KOPT-K1 (cell line): ENCODE data around the gene IRF2BP1.

Experiments
- H3K27ac ChIP-seq: fragments of 200-600 bp; sonication (generic); 2 replicates; pipeline ENCODE4 v1.5.1; 2016; ENCODE audit warnings: antibody characterized with exemption, mild to moderate bottlenecking, low read depth, low read length; ENCODE audit not compliant: poor library complexity, severe bottlenecking
- H3K36me3 ChIP-seq: fragments of 200-600 bp; sonication (generic); 2 replicates; pipeline ENCODE4 v1.5.1; 2017; ENCODE audit warnings: antibody characterized with exemption, mild to moderate bottlenecking, low read length, moderate library complexity; ENCODE audit not compliant: insufficient read depth
- H3K9me3 ChIP-seq: fragments of 200-600 bp; sonication (generic); 2 replicates; pipeline ENCODE4 v1.5.1; 2017; ENCODE audit warnings: antibody characterized with exemption, low read length, mild to moderate bottlenecking; ENCODE audit not compliant: insufficient read depth, poor library complexity, severe bottlenecking

The IRF2BP1 gene

GRCh38 chr19:45885556-45886426 lies at the start of gene IRF2BP1:
IRF2BP1 (minus strand) TSS chr19:45886141; CDS start chr19:45885774, 367 bp downstream.
- Histone ChIP-seq H3K36me3 (peaks cover 22% of the 10 kb centered on the region), H3K27ac (peak within 1 kb of the TSS; percentile 92), H3K9me3 (no peaks in the 10 kb centered on the region)

- Histone ChIP-seq H3K36me3 (no peaks in the 10 kb centered on the region), H3K9me3 (no peaks in the 10 kb centered on the region), H3K27ac (no peak overlapping the region)
These were observed 49.3 kb upstream of the IRF2BP1 start for GRCh38 chr19:45935267-45935666.

GRCh38 chr19:45934551-45935230 lies 48.8 kb upstream of the IRF2BP1 start:
- Histone ChIP-seq H3K27ac (no peak overlapping the region), H3K36me3 (no peaks in the 10 kb centered on the region), H3K9me3 (no peaks in the 10 kb centered on the region)

- H3K27ac ChIP-seq = no peak overlapping the region
- H3K9me3 ChIP-seq = no peaks in the 10 kb centered on the region
- H3K36me3 ChIP-seq = no peaks in the 10 kb centered on the region
These were observed 47.8 kb upstream of the IRF2BP1 start for GRCh38 chr19:45933759-45934158.

GRCh38 chr19:45931055-45931454 lies 45.1 kb upstream of the IRF2BP1 start:
- no peaks in the 10 kb centered on the region for H3K36me3 ChIP-seq
- H3K9me3 ChIP-seq = no peaks in the 10 kb centered on the region
- H3K27ac ChIP-seq = no peak overlapping the region

GRCh38 chr19:45929247-45929646 lies 43.3 kb upstream of the IRF2BP1 start:
- H3K27ac ChIP-seq = no peak overlapping the region
- no peaks in the 10 kb centered on the region for H3K36me3 ChIP-seq
- H3K9me3 ChIP-seq = no peaks in the 10 kb centered on the region

- Histone ChIP-seq H3K9me3 (no peaks in the 10 kb centered on the region), H3K27ac (peak overlapping the region; percentile 89), H3K36me3 (no peaks in the 10 kb centered on the region)
These were observed 41.8 kb upstream of the IRF2BP1 start for GRCh38 chr19:45927565-45928261.

- no peaks in the 10 kb centered on the region for H3K9me3 ChIP-seq
- no peak overlapping the region for H3K27ac ChIP-seq
- H3K36me3 ChIP-seq = no peaks in the 10 kb centered on the region
These were observed 39.0 kb upstream of the IRF2BP1 start for GRCh38 chr19:45924891-45925447.

GRCh38 chr19:45922281-45922680 lies 36.3 kb upstream of the IRF2BP1 start:
- H3K27ac ChIP-seq = no peak overlapping the region
- no peaks in the 10 kb centered on the region for H3K36me3 ChIP-seq
- no peaks in the 10 kb centered on the region for H3K9me3 ChIP-seq

- Histone ChIP-seq H3K27ac (peak overlapping the region; percentile 27), H3K9me3 (no peaks in the 10 kb centered on the region), H3K36me3 (no peaks in the 10 kb centered on the region)
These were observed 34.5 kb upstream of the IRF2BP1 start for GRCh38 chr19:45920458-45920857.

- peak overlapping the region; percentile 27 for H3K27ac ChIP-seq
- H3K9me3 ChIP-seq = no peaks in the 10 kb centered on the region
- H3K36me3 ChIP-seq = no peaks in the 10 kb centered on the region
These were observed 33.7 kb upstream of the IRF2BP1 start for GRCh38 chr19:45919678-45920077.

GRCh38 chr19:45918721-45919120 lies 32.8 kb upstream of the IRF2BP1 start:
- no peaks in the 10 kb centered on the region for H3K36me3 ChIP-seq

GRCh38 chr19:45917421-45918091 lies 31.6 kb upstream of the IRF2BP1 start:
- no peaks in the 10 kb centered on the region for H3K9me3 ChIP-seq
- H3K27ac ChIP-seq = peak overlapping the region; percentile 68
- H3K36me3 ChIP-seq = no peaks in the 10 kb centered on the region

More at GRCh38 chr19:45918721-45919120, 32.8 kb upstream of the IRF2BP1 start:
- Histone ChIP-seq H3K9me3 (no peaks in the 10 kb centered on the region), H3K27ac (peak overlapping the region; percentile 40)
